Adrenal gland (tissue), 12 donors: ENCODE data around the gene KLF7. TPM values are rescaled to one million over a fixed set of nuclear protein-coding genes. Genes with fewer than 3 reads are reported as not detected.

Source experiments
- DNase-seq, 7 donors: peaks; one replicate each; pipeline ENCODE4 v3.0.0-alpha.2; 2019 to 2020
- H3K27ac ChIP-seq, 5 donors: fragments of 200-600 bp; sonication (generic) in 4 of 5; 1 replicate in 3 of 5; 2 replicates in 2 of 5; pipeline versions ENCODE4 v1.5.1 to v1.8.0; 2016 to 2020; ENCODE audit warnings: mild to moderate bottlenecking in 1 of 5
- H3K27me3 ChIP-seq: fragments of 200-600 bp; 2 replicates; pipeline ENCODE4 v1.8.0; 2021
- H3K36me3 ChIP-seq, 2 donors: fragments of 200-600 bp; replicated peaks in 1 of 2; 1 replicate in 1 of 2; 2 replicates in 1 of 2; pipeline versions ENCODE4 v1.5.1 to v1.8.0; 2018 to 2022
- H3K4me1 ChIP-seq, 2 donors: fragments of 200-600 bp; replicated peaks in 1 of 2; 1 replicate in 1 of 2; 2 replicates in 1 of 2; pipeline versions ENCODE4 v1.5.1 to v1.8.0; 2018 to 2021
- H3K4me3 ChIP-seq, 4 donors: fragments of 200-600 bp; sonication (generic) in 3 of 4; one replicate each; pipeline ENCODE4 v1.5.1; 2016 to 2018
- H3K9me3 ChIP-seq, 3 donors: fragments of 200-600 bp; sonication (generic) in 1 of 3; replicated peaks in 1 of 3; 1 replicate in 2 of 3; 2 replicates in 1 of 3; pipeline versions ENCODE4 v1.5.1 to v1.8.0; 2016 to 2021
- POLR2A ChIP-seq, 2 donors: fragments of 450-650 bp; IDR thresholded peaks; one replicate each; pipeline ENCODE4 v1.6.1; 2017; ENCODE audit warnings: antibody characterized with exemption in 2 of 2, mild to moderate bottlenecking in 2 of 2, moderate library complexity in 1 of 2
- WGBS, 4 donors: extraction: QIAGEN DNeasy Blood & Tissue Kit in 2 of 4; methylation state at CpG; one replicate each; pipeline versions ENCODE4 v1.1.5 to v1.1.7; 2013 to 2017; 5-methylcytosine and 5-hydroxymethylcytosine counted together
- intact Hi-C, 2 donors: fragments of 100-400 bp; cut with DNase I; formaldehyde crosslinking; loops; one replicate each; pipeline versions ENCODE4 v1.14.1 to v1.15.0; 2022 to 2023
- polyA plus RNA-seq, 3 donors: library from polyadenylated mRNA; stranded (reverse); fragments of 200-250 nt in 2 of 3; fragments of 350-450 nt in 1 of 3; fragmentation: Illumina TruSeq in 1 of 3; extraction: RNeasy Lipid Tissue Mini Kit (QIAGEN cat#74804) in 1 of 3; gene quantifications; one replicate each; pipeline ENCODE4 v1.2.3, GENCODE V29; 2013 to 2014
- total RNA-seq, 9 donors: library from RNA; depleted of rRNA in 4 of 9; stranded (reverse); fragments of >200 nt in 4 of 9; fragments of 120-200 nt in 1 of 9; fragmentation: NEBNext Ultra II Directional in 1 of 9; extraction: Animal tissue kit (Norgen Biotek cat#: 25700) in 1 of 9; gene quantifications; one replicate each; pipeline versions ENCODE4 v1.1.0 to v1.2.4, GENCODE V29; 2013 to 2023
- TF ChIP-seq, protein P1 (sequence below), 6 experiments: fragments of 450-650 bp in 4 of 6; fragments of 200-600 bp in 2 of 6; sonication (generic) in 1 of 6; IDR thresholded peaks; 1 replicate in 5 of 6; 2 replicates in 1 of 6; pipeline versions ENCODE4 v1.5.1 to v1.8.0; 2016 to 2021; ENCODE audit warnings: antibody characterized with exemption in 6 of 6, mild to moderate bottlenecking in 2 of 6, moderate library complexity in 1 of 6
- donor health status: healthy with polysubstance abuse.
- donor health status: Bipolar disorder and iron deficiency.
- donor health status: DM: yes; HTN: yes; CAD: no.
- donor health status: DM: no; HTN: no; CAD: no.
- donor health status: DM: no; HTN: no; CAD: no.
- donor health status: DM: yes; HTN: yes; CAD: no.

Gene KLF7
- total and polyA plus RNA-seq, 12 donors, result 3.6 to 45.9 (median 17.8) TPM

DNA sequence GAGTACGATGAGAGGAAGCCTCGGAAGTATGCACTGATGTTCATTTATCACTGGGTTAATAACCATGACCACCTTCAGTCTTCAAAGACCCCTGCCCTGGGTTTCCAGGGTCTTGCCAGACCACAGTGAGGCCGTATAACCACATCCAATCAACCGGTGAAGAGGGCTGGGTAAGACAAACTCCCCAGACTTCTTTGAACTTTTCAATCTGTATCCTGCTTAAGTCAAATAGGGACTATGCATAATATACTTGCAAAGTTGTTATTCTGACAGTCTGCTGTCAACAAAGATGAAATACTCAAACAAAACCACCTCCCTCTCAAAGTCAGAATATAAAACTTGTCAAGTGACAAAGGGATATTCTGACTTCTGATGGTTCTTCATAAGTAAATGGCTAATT is 54.0 kb downstream of the KLF7 start:
- Histone ChIP-seq H3K4me1 (peaks cover 0 to 14% of the 10 kb centered on the region in 2 donors), H3K27me3 (no peaks in the 10 kb centered on the region), H3K36me3 (peaks cover 0 to 13% of the 10 kb centered on the region in 2 donors), H3K4me3 (no peak overlapping the region), H3K27ac (no peak overlapping the region), H3K9me3 (no peaks in the 10 kb centered on the region)
- TF ChIP-seq POLR2A (IDR thresholded peaks at IDR 0.05), result no peak
- TF ChIP-seq, protein P1, sequence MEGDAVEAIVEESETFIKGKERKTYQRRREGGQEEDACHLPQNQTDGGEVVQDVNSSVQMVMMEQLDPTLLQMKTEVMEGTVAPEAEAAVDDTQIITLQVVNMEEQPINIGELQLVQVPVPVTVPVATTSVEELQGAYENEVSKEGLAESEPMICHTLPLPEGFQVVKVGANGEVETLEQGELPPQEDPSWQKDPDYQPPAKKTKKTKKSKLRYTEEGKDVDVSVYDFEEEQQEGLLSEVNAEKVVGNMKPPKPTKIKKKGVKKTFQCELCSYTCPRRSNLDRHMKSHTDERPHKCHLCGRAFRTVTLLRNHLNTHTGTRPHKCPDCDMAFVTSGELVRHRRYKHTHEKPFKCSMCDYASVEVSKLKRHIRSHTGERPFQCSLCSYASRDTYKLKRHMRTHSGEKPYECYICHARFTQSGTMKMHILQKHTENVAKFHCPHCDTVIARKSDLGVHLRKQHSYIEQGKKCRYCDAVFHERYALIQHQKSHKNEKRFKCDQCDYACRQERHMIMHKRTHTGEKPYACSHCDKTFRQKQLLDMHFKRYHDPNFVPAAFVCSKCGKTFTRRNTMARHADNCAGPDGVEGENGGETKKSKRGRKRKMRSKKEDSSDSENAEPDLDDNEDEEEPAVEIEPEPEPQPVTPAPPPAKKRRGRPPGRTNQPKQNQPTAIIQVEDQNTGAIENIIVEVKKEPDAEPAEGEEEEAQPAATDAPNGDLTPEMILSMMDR (IDR thresholded peaks at IDR 0.05), result no peak
- intact Hi-C loops, result no loop called here
- 66 to 93% (median 90%) methylated on average over 4 of the region's 4 CpGs for WGBS, 4 donors
- no peak for DNase-seq

DNA sequence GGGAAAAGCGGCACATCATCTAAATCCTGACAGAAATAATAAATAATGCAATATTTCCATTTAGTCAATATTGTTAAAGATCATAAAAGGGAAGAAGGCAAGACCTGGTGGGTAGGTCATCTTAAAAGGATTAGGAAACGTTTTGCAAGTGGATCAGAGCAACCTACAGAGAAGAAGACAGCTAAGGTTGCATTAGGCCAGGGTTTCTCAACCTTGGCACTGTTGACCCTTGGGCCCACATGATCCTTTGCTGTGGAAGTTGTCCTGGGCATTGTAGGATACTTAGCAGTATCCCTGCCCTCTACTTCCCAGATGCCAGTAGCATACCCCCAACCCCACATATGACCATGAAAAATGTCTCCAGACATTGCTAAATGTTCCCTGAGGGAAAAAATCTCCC is 55.0 kb downstream of the KLF7 start:
- Histone ChIP-seq H3K27me3 (no peaks in the 10 kb centered on the region), H3K9me3 (no peaks in the 10 kb centered on the region), H3K4me3 (no peak overlapping the region), H3K4me1 (peaks cover 0 to 6% of the 10 kb centered on the region in 2 donors), H3K36me3 (peaks cover 0 to 18% of the 10 kb centered on the region in 2 donors), H3K27ac (no peak overlapping the region)
- WGBS, 4 donors, result 49 to 100% (median 84%) methylated on average over 2 of the region's 2 CpGs
- no peak for TF ChIP-seq POLR2A (IDR thresholded peaks at IDR 0.05)
- TF ChIP-seq, protein P1 (IDR thresholded peaks at IDR 0.05), result no peak
- intact Hi-C loops, result no loop called here
- DNase-seq, result no peak

DNA sequence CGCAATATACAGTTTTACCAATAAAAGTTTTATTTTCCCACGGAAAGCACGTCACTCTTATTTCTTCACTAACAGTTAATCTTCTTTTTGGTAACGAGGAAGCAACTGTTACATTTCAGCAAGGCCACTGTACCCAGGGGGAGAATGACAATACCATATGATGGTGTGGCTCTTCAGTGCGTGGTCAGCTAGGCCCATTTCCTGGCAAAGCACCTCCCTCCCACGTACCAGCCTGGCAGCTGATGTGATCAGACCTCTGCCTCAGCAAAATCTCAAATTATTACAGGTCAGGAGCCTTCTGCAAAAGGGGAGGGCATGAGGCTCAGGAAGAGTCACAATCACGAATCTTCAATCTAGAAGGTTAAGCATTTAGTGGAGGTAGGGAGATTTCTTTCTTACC is 55.4 kb downstream of the KLF7 start:
- TF ChIP-seq POLR2A (IDR thresholded peaks at IDR 0.05), result no peak
- TF ChIP-seq, protein P1 (IDR thresholded peaks at IDR 0.05), result no peak
- Histone ChIP-seq H3K4me1 (peaks cover 0 to 3% of the 10 kb centered on the region in 2 donors), H3K36me3 (peaks cover 0 to 22% of the 10 kb centered on the region in 2 donors), H3K27me3 (no peaks in the 10 kb centered on the region), H3K9me3 (no peaks in the 10 kb centered on the region), H3K4me3 (no peak overlapping the region), H3K27ac (no peak overlapping the region)
- 82 to 93% (median 88%) methylated on average over 7 of the region's 7 CpGs for WGBS, 4 donors
- intact Hi-C loops, result no loop called here
- DNase-seq, result no peak

DNA sequence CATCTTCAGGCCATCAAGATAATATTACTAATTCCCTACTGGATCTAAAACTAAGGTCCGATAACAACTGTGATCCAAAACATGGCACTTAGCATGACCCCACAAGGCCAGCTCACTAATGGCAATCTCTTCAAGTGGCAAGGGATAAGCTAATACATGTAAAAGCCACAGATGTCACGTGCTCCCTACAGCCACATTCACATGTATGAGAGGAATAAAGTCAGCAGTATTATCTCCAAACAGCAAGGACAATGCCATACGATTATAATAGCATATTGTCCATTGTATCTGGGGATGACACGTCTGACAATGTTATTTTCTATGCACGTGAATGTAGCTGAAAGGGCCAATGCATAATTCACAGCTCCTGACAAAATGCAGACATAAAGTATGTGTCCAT is 56.0 kb downstream of the KLF7 start:
- intact Hi-C loops, result no loop called here
- no peak overlapping the region for H3K4me3 ChIP-seq
- 66 to 84% (median 72%) methylated on average over 5 of the region's 5 CpGs for WGBS, 4 donors

More for the DNA sequence above, 56.0 kb downstream of the KLF7 start:
- no peaks in the 10 kb centered on the region for H3K4me1 ChIP-seq
- no peak overlapping the region for H3K27ac ChIP-seq
- TF ChIP-seq, protein P1 (IDR thresholded peaks at IDR 0.05), result no peak
- TF ChIP-seq POLR2A (IDR thresholded peaks at IDR 0.05), result no peak
- no peaks in the 10 kb centered on the region for H3K27me3 ChIP-seq
- H3K9me3 ChIP-seq, result no peaks in the 10 kb centered on the region
- no peak for DNase-seq
- peaks cover 0 to 25% of the 10 kb centered on the region in 2 donors for H3K36me3 ChIP-seq
